ENCODE results near the gene BMPR2.
"Not testable (repeated sequence)": the region's sequence is repeated elsewhere in the genome, so short reads cannot be mapped to it uniquely, and the experiment has no call there.

BMPR2 gene

GRCh38 chr2:202382684-202383083, 6.6 kb downstream of the BMPR2 start:
- DNase-seq (ENCODE audit: low spot score), result no peak

- not testable (repeated sequence) for DNase-seq (ENCODE audit: low spot score)
These were observed 10.4 kb downstream of the BMPR2 start for GRCh38 chr2:202386495-202386894.

GRCh38 chr2:202387608-202388342, 11.6 kb downstream of the BMPR2 start:
- DNase-seq (ENCODE audit: low spot score), result no peak

GRCh38 chr2:202400941-202401340, 24.8 kb downstream of the BMPR2 start:
- DNase-seq (ENCODE audit: low spot score), result no peak

GRCh38 chr2:202405798-202406197, 29.7 kb downstream of the BMPR2 start:
- no peak for DNase-seq (ENCODE audit: low spot score)

- no peak for DNase-seq (ENCODE audit: low spot score)
These were observed 30.4 kb downstream of the BMPR2 start for GRCh38 chr2:202406445-202406978.

- no peak for DNase-seq (ENCODE audit: low spot score)
These were observed 32.5 kb downstream of the BMPR2 start for GRCh38 chr2:202408546-202409140.

GRCh38 chr2:202410092-202410491, 34.0 kb downstream of the BMPR2 start:
- DNase-seq (ENCODE audit: low spot score), result no peak

- no peak for DNase-seq (ENCODE audit: low spot score)
These were observed 35.0 kb downstream of the BMPR2 start for GRCh38 chr2:202411097-202411496.

GRCh38 chr2:202418027-202418426, 41.9 kb downstream of the BMPR2 start:
- no peak for DNase-seq (ENCODE audit: low spot score)

GRCh38 chr2:202418511-202418910, 42.4 kb downstream of the BMPR2 start:
- DNase-seq (ENCODE audit: low spot score), result no peak

- no peak for DNase-seq (ENCODE audit: low spot score)
These were observed 47.0 kb downstream of the BMPR2 start for GRCh38 chr2:202423139-202423538.

- DNase-seq (ENCODE audit: low spot score), result no peak
These were observed 48.9 kb downstream of the BMPR2 start for GRCh38 chr2:202425036-202425435.

GRCh38 chr2:202426751-202427150, 50.6 kb downstream of the BMPR2 start:
- DNase-seq (ENCODE audit: low spot score), result no peak

- no peak for DNase-seq (ENCODE audit: low spot score)
These were observed 53.2 kb downstream of the BMPR2 start for GRCh38 chr2:202429164-202429980.

- DNase-seq (ENCODE audit: low spot score), result no peak
These were observed 56.6 kb downstream of the BMPR2 start for GRCh38 chr2:202432776-202433175.

GRCh38 chr2:202434472-202434871, 58.3 kb downstream of the BMPR2 start:
- no peak for DNase-seq (ENCODE audit: low spot score)

- DNase-seq (ENCODE audit: low spot score), result no peak
These were observed 60.5 kb downstream of the BMPR2 start for GRCh38 chr2:202436626-202437025.

- DNase-seq (ENCODE audit: low spot score), result not testable (repeated sequence)
These were observed 64.0 kb downstream of the BMPR2 start for GRCh38 chr2:202440117-202440516.

- DNase-seq (ENCODE audit: low spot score), result no peak
These were observed 66.8 kb downstream of the BMPR2 start for GRCh38 chr2:202442882-202443281.

- DNase-seq (ENCODE audit: low spot score), result no peak
These were observed 67.9 kb downstream of the BMPR2 start for GRCh38 chr2:202444000-202444399.

- DNase-seq (ENCODE audit: low spot score), result no peak
These were observed 73.2 kb downstream of the BMPR2 start for GRCh38 chr2:202449344-202449743.

- DNase-seq (ENCODE audit: low spot score), result no peak
These were observed 74.7 kb downstream of the BMPR2 start for GRCh38 chr2:202450785-202451184.

Measured in ecto neural progenitor cell (in vitro differentiated cells).